ENCODE results near the gene ITPA.

DNA sequence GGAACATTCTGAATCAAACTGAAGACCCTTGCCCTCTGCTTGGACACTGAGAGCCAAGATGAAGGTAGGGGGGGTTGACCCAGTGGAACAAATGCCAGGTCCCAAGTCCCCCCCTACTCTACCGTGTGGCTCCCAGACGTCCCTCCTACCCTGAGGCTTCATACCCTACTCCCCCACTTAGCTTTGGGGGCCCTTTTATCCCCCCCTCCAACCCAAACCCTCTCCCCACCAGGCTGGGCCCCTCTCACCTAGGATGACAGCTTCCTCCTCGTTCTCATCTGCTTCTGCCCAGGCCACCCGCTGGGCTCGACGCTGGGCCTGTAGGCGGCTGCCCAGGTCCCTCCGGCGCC is 6.4 kb upstream of the ITPA start:
- no peak for TF ChIP-seq BHLHE40 (IDR thresholded peaks at IDR 0.05; ENCODE audit: borderline replicate concordance in 1 of 2, low read depth in 2 of 2, low read length in 1 of 2)
- TF ChIP-seq POLR2A (IDR thresholded peaks at IDR 0.05; ENCODE audit: low read depth, low read length), result no peak
- TF ChIP-seq, protein P1, sequence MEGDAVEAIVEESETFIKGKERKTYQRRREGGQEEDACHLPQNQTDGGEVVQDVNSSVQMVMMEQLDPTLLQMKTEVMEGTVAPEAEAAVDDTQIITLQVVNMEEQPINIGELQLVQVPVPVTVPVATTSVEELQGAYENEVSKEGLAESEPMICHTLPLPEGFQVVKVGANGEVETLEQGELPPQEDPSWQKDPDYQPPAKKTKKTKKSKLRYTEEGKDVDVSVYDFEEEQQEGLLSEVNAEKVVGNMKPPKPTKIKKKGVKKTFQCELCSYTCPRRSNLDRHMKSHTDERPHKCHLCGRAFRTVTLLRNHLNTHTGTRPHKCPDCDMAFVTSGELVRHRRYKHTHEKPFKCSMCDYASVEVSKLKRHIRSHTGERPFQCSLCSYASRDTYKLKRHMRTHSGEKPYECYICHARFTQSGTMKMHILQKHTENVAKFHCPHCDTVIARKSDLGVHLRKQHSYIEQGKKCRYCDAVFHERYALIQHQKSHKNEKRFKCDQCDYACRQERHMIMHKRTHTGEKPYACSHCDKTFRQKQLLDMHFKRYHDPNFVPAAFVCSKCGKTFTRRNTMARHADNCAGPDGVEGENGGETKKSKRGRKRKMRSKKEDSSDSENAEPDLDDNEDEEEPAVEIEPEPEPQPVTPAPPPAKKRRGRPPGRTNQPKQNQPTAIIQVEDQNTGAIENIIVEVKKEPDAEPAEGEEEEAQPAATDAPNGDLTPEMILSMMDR (IDR thresholded peaks at IDR 0.05 in 2 of 3, conservative IDR thresholded peaks at IDR 0.05 in 1 of 3; ENCODE audit: control insufficient read depth in 2 of 3, extremely low read depth in 1 of 3, insufficient read depth in 1 of 3, low read depth in 3 of 3, low read length in 3 of 3), result no peak
- no peak for TF ChIP-seq RELA (IDR thresholded peaks at IDR 0.05; ENCODE audit: borderline replicate concordance, partially characterized antibody)
- no peak for TF ChIP-seq RFX5 (IDR thresholded peaks at IDR 0.05; ENCODE audit: low read depth, low read length)
- TF ChIP-seq CEBPB (IDR thresholded peaks at IDR 0.05; ENCODE audit: borderline replicate concordance in 1 of 2, low read depth in 2 of 2, low read length in 2 of 2), result no peak
- TF ChIP-seq JUND (IDR thresholded peaks at IDR 0.05; ENCODE audit: low read depth, low read length), result no peak
- TF ChIP-seq EP300 (IDR thresholded peaks at IDR 0.05; ENCODE audit: borderline replicate concordance in 1 of 2, control insufficient read depth in 1 of 2, low read depth in 2 of 2, low read length in 2 of 2), result no peak
- no peak for TF ChIP-seq SMARCA5 (IDR thresholded peaks at IDR 0.05)
- TF ChIP-seq YY1 (IDR thresholded peaks at IDR 0.05; ENCODE audit: low read depth, low read length), result no peak
- TF ChIP-seq NR2C2 (IDR thresholded peaks at IDR 0.05; ENCODE audit: borderline replicate concordance, control insufficient read depth, insufficient read length, low read depth), result no peak
